Suprapubic skin (tissue), 4 donors: Measurements from ENCODE around the gene TMEM258.

Experiments used
- CTCF ChIP-seq, 2 donors: fragments of 200-600 bp in 1 of 2; fragments of 450-650 bp in 1 of 2; sonication (generic) in 1 of 2; IDR thresholded peaks; one replicate each; pipeline ENCODE4 v1.5.1; 2016 to 2019; ENCODE audit warnings: antibody characterized with exemption in 2 of 2, mild to moderate bottlenecking in 1 of 2, moderate library complexity in 1 of 2
- EP300 ChIP-seq: sonication (generic); formaldehyde crosslinking; IDR thresholded peaks from one replicate; pipeline ENCODE4 v1.6.1; 2017; ENCODE audit warnings: antibody characterized with exemption
- POLR2A ChIP-seq, 2 donors: fragments of 450-650 bp; IDR thresholded peaks; one replicate each; pipeline ENCODE4 v1.6.1; 2017; ENCODE audit warnings: antibody characterized with exemption in 2 of 2, mild to moderate bottlenecking in 2 of 2, moderate library complexity in 2 of 2
- POLR2AphosphoS5 ChIP-seq, 3 donors: sonication (generic); formaldehyde crosslinking; IDR thresholded peaks; one replicate each; pipeline ENCODE4 v1.6.1; 2017; ENCODE audit warnings: antibody characterized with exemption in 3 of 3

- no peak for TF ChIP-seq EP300
- TF ChIP-seq CTCF (IDR thresholded peaks at IDR 0.05) = no peak
- peak in 1 of 2 donors; percentile 81 for TF ChIP-seq POLR2A (IDR thresholded peaks at IDR 0.05)
- peak; percentile 13 to 85 (median 85) for TF ChIP-seq POLR2AphosphoS5 (IDR thresholded peaks at IDR 0.05)
Measured at GRCh38 chr11:61792310-61793082, at the start of gene TMEM258, which contains the start of gene FEN1.
